Amniotic stem cell (primary cell): ENCODE data around the gene VAPB.
"Not testable (repeated sequence)": the region's sequence is repeated elsewhere in the genome, so short reads cannot be mapped to it uniquely, and the experiment has no call there.

Experiments used
- DNase-seq: peaks from one replicate; lab custom pipeline; 2025; lab: John Stamatoyannopoulos, UW

The VAPB gene, protein sequence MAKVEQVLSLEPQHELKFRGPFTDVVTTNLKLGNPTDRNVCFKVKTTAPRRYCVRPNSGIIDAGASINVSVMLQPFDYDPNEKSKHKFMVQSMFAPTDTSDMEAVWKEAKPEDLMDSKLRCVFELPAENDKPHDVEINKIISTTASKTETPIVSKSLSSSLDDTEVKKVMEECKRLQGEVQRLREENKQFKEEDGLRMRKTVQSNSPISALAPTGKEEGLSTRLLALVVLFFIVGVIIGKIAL

DNA sequence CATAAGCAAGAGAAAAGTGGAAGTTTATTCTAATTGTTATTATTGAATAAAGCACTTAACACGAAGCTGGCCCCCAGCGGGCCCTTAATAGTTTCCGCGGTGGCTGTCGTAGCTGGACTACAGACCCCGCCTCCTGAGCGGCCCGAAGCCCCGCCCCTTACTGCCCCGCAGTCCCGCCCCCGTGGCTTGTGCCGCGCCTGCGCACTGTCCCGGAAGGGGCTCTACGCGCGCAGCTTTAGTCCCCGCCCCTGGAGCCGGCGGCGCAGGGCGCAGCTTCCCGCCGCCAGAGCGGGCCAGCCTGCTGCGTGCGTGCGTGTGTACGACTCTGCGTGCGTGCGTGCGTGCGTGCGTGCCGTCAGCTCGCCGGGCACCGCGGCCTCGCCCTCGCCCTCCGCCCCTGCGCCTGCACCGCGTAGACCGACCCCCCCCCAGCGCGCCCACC lies at the start of gene VAPB:
Gene VAPB, plus strand, starts transcription at position 348 of the 442 bp plus-strand sequence. CDS start 231 bp downstream, outside the sequence.
- DNase-seq = peak; percentile 85

DNA sequence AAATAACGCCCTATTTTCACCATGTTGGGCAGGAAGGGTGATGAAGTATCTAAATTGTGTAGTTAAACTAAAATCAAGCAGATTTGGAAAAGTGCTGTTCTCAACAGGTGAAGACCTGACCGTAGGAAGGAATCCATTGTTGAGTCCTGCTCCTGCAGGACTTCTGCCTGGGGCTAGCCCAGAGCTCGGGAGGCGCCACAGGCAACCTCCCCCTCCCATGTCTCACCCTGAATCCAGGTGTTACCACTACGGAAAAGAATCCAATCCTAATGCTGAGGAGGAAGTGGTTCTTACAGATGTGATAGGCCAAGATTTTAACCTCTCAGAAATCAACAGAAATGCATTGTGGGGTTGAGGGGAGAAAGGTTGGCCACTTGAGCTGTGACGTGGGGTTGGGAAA lies 49.3 kb upstream of the VAPB start:
- DNase-seq = no peak

DNA sequence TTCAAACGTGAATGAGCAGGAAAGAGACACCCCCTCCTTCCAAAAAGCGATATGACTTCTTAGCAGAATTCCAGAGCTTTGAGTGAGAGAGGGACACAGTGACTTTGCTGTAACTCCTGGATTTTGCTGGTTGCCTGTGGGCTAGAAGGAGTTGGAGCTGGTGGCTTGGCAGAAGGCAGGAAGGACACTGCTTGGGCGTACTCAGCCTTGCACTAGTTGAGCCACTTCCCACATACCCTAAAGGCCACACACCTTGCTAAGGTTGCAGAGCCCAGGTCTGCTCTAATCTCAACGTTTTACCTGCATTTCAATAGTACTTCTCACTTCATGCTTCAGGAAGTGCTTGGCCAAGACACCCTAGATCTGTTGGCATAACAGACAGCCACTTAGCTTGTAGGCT lies 48.9 kb upstream of the VAPB start:
- DNase-seq = no peak

DNA sequence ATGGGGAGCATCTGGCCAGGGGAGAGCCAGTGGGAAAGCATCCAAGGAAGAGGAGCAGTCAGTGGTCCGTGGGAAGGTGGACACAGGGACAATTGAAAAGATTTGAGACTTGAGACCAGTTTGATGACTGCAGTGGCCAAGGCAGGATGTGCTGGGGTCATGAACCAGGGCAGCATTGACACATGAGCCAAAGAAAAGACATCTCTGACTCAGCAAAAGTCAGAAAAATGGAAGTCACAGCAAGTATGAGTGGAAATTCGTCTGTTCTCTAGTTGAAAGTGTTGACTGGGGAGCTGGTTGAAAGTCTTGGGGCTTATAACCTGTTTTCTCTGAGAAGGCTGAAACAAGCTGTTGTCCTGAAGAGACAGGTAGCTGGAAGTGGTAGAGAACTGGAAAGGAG lies 48.2 kb upstream of the VAPB start:
- no peak for DNase-seq

DNA sequence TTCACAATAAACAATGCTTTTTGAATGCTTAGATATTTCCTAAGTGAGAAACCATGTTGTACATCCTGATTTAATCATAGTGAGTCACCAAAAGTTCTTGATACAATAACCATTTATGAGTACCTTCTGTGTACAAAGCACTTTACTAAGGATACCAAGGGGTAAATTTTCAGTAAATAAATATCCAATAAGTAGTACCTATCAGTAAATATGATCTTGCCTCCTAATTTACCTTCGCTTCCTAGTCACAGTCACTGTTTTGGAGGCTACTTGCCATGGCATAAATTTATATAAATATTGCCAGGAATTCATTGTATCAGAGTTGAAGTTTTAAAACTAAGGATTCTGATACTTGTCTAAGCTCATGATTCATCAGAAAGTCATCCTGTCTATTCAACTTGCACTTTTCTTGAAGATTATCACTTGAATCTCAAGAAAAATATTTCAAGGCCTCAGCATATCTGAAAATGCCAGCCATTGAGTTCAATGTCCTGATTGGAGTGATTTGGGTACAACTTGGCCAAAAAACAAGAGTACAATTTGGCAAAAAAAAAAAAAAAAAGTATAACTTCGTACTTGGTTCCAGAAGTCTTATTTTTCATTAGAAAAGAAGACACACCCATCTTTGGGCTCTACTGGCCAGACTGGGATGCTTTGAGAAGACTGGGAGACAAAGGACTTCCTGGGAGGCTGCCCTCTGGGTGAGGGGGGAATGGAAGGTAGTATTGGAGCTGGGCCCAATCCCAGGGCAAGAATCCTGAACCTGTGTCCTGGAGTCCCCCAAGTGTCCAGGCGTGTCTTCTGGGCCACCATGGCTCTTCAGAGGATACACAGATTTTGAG lies 46.7 kb upstream of the VAPB start:
- peak; percentile 28 for DNase-seq

DNA sequence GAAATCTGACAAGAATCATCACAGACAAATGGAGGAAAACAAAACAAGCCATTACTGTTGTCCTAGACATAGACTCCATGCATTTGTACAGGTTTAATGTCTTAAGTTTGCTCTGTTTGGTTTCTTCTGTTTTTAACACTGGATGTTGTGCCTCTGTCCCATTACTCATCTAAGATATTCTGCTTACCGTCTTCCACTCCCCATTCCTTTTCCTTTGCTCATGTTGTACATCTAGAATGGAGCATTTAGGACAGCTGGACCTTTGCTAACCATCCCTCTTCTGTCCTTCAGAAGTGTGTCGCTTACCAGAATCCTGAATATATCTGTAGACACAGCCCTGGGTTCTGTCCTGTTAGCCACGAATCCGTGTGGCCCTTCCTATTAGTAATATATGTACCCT lies 44.3 kb upstream of the VAPB start:
- DNase-seq = no peak

DNA sequence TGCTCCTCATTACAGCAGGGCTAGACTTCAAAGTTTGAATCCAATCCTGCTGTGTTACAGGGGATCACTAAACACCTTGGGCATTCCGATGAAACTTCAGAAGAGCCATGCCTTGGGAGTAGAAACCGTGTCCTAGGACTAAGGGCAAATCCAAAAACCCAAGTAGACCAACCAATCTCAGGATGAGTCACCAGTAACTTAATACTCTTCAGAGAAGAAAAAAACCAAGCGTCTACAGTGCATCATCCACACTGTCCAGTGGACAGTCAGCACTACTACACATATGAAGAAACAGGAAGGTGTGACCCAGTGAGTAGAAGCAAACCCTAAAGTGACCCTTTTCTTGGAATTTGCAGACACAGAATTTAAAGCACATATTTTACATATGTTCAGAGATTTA lies 39.5 kb upstream of the VAPB start:
- DNase-seq = peak; percentile 44

DNA sequence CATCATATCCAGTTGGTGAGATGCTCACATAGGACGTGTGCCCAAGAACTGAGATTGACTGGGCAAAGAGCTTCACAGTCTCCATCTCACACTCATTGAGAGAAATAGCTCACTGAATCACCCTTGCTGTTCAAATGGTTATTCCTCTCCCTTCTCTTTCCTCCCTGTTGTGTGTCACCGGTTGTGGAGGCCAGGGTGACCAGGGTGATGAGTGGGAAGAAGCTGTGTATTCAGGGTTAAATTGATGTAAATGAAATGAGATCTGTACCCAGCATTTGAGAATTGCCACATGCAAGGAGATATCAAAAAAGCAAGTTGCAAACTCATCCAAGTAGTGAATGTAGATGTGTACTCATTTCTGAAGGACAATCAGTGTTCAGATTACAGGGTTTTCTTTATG lies 36.6 kb upstream of the VAPB start:
- DNase-seq = no peak

DNA sequence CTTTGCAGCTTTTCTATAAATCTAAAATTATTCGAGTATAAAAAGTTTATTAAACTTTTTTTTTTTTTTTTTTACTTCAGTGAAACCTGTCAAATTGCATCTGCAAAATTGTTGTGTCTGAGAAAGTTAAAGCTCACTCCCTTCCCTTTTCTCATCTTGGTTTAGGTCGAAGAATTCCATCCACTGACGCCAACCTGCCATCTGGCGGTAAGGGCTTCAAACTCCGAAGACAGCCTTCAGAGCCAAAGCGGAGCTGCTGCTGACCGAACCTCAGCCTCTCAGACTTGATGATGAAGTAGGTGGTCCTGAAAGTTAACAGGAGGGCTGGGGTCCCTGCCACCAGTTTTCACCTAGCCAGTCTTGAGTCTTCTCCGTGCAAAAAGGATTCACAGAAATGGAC lies 29.6 kb upstream of the VAPB start:
- no peak for DNase-seq

DNA sequence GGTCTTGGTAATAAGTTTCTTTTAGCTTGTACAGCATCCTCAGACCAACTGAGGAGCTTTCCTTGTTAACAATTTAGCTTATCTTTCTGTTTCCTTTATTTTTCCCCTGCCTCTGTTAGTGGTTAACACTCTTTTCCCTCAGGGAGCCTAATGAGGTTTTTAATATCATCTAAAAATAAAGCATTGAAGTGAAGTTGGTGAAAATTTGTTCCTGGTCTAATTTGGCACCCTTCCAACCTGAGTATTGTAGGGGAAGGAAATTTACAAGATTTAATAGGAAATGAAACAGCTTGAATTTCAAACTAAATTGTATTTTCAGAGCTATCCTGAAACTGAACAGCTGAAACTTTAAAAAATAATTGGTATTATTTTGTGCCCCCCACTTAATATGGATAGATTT lies 28.1 kb upstream of the VAPB start:
- no peak for DNase-seq

DNA sequence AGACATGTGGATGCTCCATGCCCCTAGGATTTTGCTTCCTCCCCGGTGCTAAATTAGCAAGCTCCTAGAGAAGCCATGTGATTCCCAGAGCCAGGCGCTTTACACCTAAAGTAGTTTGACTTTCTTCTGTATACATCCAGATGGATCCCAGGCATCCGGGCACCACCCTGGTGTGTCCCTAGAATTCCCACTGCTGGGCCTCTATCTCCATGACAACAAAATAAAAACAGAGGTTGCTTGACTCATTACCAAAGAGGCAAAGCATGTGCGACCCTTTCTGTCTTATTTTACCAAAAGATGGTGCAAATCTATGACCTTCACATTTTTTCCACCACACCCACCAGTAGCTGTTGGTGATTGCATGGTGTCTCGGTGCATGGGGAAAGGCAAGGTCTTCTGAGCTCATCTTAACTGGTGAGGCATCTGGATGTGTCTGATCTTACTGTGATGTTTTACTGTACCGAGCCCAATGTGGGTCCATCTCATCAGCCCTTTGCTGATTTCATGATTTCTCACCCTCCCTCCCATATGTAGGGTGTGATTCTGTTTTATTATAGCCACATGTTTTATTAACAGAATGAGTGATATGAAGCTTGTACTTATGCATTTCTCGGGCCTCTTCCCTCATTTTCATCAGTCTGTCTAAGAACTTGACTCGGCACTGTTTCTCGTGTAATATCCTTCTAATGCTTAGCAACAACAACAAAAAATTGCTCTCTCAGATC lies 27.4 kb upstream of the VAPB start:
- no peak for DNase-seq

DNA sequence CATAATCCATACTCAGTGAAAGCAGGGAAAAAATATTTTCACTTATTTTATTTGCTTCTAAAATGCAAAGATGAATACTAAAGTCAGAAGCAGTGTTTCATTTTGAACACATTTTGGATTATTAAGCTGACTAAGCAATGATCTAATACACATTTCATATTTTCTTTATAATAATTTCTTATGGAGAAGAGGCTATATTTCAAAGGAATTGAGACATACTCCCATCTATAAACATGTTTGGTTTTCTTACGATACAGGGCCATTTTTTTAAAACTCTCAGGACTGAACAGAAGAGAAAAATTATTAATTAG lies 26.9 kb upstream of the VAPB start:
- DNase-seq = no peak

DNA sequence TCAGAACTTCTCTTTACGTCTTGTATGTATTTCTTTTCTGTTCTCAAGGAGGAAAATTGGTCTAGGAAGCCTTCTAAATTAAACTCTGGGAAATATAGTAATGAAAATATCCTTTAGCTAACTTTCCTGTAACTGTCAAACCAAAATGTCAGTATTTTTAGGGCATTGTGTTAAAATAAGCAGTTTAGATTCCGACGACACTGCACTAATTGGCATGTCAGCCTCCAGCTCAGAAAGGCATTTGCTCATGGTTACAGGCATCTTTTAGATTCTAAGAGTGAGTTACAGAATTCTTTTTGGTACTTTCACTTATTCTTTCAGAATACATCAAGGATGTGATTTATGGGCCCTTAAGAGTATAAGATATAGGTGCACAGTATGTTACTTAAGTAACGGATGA lies 26.1 kb upstream of the VAPB start:
- no peak for DNase-seq

DNA sequence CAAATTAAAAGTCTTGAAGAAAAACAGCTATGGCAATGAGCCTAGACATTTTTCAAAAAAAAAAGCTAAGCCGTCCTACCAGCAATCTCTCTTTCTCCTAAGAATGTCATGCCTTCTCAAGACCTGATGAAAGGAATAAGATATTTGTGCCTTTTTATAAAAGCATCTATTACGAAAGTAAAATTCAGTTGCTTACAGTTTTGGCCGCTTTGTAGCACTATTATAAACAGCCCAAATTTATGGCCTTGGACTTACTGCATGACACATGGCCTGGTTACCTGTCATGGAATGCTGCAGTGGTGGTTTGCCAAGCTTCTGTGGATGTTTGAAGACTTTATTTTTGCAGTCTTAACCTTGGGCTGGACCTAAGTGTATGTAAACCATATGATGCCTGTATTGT lies 22.2 kb upstream of the VAPB start:
- DNase-seq = no peak

DNA sequence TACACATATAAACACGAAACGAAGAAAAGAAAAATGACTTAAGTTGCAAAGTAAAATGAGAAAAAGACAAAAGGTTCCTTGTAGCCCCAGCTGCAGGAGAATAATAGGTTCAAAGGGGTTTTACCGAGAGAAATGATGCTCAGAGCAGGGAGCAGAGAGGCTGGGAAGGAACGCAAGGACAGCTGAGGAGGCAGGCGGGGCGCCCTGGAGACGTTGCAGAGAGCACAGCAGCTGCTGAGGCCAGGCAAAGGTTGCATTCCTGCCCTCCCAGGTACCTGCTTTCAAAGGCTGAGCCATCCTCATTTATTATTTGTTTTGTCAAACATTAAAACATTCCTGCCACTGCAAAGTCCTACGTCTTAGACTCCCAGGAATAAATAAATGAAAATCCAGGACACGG lies 16.2 kb upstream of the VAPB start:
- no peak for DNase-seq

DNA sequence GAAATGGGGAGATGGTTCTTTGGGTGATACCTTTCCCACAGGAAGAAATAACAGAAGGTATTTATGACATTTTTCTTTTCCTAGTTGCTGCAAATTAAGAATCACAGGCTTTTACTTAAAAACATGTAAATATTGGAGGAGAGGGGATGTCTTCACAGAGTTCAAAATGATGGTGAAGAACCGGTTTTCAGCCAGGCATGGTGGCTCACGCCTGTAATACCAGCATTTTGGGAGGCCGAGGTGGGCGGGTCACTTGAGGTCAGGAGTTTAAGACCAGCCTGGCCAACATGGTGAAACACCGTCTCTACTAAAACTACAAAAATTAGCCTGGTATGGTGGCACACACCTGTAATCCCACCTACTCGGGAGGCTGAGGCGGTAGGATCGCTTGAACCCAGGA lies 15.7 kb upstream of the VAPB start:
- not testable (repeated sequence) for DNase-seq

DNA sequence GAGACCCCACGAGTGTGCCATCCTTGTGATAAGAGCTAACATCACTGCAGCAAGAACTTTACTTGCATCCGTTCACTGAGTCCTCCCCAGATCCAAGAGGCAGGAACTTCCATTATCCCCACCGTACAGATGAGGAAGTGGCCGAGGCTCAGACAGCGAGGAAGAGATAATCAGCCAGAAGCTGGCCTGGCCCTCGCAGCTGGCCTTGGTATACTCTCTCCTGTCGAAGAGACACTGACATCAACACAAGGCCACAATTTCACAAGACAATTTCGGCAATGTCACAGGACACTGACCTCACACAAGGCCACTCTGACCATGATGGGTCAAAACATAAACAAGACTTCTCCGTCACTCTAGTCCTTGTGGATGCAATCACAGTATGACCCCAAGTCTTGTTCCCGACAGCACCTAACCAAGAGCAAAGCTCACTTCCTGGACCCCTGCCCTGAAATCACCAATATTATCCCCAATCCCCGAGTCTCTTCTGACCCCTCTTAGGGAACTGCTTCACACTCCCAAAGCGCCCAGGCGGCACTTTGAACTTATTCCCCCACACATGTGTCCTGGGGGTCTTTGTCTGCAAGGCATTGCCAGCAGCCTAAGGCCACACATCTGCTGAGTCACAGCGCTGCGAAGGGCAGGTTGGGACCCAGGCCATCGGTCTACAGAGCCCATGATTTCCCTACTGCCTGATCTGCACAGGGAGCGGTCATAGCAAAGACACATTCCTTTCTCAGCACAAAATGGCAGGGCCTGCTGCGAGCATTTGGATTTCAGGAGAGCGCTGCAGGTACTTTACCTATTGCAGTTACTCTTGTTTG lies 14.8 kb upstream of the VAPB start:
- DNase-seq = no peak

DNA sequence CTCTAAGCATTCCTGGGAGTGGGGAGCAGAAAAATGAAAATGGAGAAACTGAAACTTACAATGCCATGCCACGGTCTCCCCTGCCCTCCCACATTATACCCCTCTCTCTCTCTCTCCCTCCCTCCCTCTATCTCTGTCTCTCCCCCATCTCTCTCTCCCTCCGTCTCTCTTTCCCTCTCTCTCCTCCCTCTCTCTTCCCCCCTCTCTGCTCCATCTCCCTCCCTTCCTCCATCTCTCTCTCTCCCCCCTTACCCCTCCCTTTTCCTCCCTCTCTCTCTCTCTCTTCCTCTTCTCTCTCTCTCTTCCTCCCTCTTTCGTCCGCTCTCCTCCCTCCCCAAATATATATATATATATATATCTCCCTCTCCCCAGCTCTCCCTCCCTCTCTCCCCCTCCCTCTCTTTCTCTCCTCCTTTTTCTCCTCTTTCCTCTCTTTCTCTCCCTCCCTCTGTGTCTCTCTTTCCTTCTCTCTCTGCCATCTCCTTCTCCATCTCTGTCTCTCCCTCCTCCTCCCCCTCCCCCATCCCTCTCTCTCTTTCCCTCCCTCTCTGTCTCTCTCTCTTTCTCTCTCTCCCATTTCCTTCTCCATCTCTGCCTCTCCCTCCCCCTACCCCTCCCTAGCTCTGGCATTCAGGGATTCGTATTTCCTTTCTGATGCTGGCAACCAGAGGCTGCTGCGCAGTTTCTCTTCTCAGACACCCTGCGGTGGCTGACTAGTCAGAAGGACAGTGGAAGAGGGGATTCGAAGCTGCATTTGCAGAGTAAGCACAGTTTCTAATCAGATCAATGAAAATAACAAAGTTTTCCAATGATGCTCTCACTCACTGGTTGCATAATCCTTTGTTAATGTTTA lies 13.9 kb upstream of the VAPB start:
- DNase-seq = peak; percentile 30

DNA sequence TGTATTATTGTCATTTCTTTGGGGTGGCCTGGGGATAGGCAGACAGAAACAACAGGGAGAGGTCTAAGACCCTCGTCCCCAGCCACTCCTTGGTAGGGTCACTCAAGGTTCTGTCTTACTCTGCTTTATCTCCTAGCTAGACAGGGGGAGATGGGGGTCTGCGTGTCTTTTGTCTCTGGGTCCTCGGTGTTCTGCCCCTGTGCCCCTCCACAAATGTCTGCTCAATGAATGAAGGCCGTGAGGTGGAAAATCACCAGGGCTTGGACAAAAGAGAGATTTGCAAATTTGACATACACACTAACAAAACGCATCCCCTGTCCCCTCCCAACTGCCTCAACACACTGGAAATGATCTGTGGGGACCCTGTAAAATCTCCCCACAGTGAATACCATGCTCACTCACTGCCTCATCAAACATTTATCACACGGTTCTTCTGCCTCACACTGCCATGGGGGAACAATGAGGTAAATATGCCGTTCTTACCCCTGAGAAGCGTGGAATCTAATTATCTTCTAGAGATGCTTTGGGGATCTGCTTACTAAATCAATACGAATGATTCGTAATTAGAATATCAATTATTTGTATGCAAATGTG lies 13.2 kb upstream of the VAPB start:
- no peak for DNase-seq

DNA sequence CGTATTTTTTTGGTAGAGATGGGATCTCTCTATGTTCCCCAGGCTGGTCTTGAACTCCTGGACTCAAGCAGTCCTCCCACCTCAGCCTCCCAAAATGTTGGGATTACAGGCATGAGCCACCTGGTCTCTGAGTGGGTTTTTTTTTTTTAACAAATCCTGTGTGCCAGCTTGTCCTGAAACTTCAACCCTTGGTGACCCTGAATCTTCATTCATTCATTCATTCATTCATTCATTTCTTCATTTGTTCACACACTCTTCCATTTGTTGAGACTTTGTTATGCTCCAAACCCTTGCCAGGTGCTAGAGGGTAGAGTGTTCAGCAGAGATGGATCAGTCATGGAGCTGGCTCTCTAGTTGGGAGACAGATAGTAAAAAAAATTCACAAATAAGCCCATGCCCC lies 12.0 kb upstream of the VAPB start:
- no peak for DNase-seq
